Measurements from ENCODE around the gene CTSA.
"Not testable (repeated sequence)": the region's sequence is repeated elsewhere in the genome, so short reads cannot be mapped to it uniquely, and the experiment has no call there.

The CTSA gene

DNA sequence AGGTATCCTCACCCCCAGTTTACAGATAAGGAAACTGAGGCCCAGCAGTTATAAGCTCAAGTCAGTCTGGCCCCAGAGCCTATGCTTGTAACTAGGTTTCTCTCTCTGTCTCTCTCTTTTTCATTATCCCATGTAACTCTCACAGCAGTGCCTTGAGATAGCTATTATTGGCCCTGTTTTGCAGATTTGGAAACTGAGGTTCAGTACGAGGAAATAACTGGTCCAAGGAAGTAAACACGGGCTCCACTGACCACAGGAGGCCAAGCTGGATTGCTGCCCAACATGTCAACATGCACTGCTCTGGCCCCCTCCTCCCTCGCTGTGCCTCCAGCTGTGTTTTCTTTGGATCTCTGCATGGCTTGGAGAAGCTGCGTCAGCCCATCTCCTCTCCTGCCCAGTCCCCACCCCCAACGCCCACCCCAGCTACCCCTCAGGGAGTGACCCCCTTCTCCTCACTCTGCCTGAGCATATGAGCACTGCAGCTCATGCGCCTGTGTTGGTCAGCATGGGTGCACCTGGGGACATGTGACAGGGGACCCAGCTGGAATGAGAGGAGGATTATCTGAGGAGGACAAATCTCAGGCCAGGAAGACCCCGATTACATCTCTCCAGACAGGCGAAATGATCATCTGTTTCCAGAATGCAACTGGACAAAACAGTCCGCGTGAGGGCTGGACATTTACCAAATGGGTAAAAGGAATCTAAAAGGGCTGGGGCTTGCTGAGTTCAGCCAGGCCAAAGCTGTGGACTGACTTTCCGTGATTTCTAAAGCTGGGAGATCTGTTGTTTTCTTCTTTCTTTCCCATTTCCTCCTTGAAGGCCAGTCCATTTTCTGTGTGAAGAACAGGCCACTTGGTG, 28.6 kb downstream of the CTSA start:
- no peak for ATAC-seq

DNA sequence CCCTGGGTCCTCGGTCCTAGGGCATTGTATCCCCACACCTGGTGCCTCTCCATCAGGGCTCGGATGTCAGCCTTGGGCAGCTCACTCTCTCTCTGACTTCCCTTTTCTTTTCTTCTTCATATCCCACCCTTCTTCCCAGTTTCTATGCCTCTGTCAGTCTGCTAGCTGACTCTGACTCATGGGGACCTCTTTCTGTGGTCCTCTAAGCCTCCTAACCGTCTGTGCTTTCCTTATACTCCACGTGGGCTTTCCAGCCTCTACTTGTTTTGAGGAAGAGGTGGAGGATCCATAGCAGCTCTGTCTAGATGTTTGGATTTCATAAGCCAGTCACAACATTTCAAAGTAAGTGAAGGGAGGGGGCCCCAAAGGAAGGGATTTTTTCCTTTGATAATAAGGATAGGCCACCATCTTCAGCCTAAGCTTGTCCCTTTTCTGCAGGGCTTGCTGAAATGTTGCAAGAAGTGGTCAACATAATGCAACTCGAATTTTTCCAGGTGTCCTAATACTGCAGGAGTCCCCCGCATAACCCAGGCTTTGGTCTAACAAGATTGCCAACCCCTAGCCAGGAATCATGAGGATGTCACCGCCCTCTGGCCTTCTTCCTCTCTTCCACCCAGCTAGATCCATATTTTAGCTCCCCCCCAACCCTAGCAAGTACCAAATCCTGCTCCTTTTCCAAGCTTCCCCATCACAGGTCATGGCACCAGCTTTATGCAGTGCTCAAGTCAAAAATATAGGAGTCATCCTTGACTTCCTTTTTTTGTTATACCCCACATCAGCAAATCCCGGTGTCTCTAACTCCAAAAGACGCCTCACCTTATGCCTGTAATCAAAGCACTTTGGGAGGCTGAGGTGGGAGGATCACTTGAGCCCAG, 29.6 kb downstream of the CTSA start:
- no peak for ATAC-seq

DNA sequence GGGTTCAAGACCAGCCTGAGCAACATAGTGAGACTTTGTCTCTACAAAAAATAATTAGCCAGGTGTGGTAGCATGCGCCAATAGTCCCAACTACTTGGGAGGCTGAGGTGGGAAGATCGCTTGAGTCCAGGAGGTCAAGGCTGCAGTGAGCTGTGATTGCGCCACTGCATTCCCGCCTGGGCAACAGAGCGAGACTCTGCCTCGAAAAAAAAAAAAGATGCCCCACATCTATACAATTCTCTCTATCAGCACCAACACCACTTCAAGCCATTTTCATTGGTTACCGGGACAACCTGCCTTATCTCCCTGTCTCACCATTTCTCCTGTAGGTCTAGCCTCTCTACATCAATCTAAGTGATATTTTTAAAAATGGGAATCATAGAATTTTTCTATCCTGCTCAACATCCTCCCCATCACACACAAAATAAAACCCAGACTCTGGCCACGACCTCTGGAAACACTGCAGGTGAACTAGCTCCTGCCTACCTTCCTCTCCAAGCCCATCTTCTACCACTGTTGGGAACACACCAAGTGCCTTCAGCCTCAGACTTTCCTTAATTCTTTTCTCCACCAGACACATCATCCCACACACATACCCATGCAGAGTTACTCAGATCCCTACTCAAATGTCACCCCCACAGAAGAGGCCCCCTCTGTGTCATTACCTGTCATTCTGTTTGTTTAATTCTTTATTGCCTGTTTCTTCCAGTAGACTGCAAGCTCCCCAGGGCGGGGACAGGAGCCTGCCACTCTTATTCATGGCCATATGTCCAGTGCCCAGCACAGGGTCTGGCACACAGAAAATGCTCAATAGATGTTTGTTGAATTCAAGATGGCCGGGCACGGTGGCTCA, 30.4 kb downstream of the CTSA start:
- ATAC-seq = no peak

DNA sequence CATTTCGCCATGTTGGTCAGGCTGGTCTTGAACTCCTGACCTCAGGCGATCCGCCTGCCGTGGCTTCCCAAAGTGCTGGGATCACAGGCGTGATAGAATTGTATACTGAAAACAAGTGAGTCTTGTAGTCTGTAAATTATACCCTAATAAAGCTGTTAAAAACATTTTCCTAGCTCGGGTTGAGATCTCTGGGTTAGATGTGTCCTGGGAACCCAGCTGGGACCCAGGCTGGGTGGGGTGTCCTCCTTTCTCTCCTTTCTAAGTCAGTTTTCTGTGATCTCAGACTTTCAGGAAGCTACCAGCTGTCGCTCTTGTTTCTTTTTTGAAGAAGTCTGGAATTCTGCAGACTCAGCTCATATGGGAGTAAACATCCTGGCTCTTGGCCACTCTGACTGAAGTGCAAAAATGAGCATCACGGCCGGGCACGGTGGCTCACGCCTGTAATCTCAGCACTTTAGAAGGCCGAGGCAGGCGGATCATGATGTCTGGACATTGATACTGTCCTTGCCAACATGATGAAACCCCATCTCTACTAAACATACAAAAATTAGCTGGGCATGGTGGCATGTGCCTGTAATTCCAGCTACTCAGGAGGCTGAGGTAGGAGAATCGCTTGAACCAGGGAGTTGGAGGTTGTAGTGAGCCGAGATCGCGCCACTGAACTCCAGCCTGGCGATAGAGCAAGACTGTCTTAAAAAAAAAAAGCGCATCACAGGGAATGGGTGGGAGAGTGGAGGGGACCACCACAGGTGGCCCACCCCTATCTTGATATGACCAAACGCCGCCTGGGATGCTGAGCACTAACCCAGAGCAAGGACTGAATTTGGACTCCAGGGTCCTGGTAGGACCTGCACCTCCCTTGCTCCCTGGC, 33.5 kb downstream of the CTSA start:
- no peak for ATAC-seq

DNA sequence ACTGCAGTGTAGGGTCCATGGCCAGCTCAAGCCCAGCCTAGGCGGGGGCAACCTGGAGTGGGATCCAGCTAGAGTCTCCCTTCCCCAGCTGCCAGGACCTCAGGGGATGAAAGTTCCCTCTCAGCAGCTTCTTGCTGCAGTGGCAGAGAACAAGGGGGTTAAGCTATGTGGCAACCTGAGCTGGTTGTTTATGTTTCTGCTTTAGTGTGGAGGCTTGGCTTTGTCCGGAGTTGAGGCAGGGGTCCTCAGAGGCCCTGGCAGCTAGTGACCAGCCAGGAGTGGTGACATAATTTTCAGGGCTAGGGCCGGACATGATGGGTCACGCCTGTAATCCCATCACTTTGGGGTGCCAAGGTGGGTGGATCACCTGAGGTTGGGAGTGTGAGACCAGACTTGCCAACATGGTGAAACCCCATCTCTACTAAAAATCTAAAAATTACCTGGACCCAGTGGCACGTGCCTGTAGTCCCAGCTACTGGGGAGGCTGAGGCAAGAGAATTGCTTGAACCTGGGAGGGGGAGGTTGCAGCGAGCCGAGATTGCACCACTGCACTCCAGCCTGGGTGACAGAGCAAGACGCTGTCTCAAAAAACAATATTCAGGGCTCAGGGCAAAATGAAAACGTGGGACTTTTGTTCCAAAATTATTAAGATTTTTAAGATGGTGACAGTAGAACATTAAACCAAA, 34.8 kb downstream of the CTSA start:
- ATAC-seq = no peak

DNA sequence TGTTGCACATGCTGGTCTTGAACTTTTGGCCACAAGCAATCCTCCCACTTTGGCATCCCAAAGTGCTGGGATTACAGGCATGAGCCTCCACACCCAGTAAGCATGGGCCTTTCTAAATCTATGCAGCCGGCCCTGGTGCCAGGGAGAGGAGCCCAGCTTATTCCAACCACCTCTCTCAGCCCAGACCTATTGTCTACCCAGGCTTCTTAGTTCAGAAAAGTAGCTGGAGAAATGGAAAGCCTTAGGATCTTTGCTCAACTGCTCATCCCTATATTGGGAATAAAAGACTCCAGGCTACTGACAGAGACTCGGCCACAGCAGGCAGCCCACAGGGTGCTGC, 35.6 kb downstream of the CTSA start:
- ATAC-seq = no peak

DNA sequence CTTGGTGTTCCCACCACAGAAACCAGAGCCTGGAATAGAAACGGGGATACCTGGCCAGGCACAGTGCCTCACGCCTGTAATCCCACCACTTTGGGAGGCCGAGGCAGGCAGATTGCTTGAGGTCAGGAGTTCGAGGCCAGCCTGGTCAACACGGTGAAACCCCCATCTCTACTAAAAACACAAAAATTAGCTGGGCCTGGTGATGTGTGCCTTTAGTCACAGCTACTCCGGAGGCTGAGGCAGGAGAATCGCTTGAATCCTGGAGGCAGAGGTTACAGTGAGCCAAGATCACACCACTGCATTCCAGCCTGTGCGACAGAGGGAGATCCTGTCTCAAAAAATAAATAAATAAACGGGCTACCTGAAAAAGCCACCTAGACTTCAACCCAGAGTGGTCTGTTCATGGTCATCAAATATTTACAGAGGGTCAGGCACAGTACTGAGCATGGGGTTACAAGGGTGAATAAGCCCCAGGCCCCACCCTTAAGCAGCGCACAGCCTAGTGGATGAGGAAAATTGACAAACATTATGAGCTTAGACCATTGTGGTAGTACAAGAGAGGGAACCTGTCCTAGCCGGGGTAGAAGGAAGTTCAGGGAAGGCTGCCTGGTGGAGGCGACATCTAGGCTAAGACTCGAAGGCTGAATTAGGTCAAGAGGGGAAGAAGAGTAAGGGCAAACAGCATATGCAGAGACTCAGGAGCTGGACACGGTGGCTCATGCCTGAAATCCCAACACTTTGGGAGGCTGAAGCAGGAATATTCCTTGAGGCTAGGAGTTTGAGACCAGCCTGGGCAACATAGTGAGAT, 36.1 kb downstream of the CTSA start:
- no peak for ATAC-seq

DNA sequence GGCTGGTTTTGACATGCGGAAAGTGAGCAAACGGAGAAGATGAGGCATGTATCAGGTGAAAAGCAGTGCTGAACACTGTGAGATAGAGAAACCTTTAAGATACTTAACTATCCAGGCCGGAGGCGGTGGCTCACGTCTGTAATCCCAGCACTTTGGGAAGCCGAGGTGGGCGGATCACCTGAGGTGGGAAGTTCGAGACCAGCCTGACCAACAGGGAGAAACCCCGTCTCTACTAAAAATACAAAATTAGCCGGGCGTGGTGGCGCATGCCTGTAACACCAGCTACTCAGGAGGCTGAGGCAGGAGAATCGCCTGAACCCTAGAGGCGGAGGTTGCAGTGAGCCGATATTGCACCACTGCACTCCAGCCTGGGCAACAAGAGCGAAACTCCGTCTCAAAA, 40.5 kb downstream of the CTSA start:
- not testable (repeated sequence) for ATAC-seq

DNA sequence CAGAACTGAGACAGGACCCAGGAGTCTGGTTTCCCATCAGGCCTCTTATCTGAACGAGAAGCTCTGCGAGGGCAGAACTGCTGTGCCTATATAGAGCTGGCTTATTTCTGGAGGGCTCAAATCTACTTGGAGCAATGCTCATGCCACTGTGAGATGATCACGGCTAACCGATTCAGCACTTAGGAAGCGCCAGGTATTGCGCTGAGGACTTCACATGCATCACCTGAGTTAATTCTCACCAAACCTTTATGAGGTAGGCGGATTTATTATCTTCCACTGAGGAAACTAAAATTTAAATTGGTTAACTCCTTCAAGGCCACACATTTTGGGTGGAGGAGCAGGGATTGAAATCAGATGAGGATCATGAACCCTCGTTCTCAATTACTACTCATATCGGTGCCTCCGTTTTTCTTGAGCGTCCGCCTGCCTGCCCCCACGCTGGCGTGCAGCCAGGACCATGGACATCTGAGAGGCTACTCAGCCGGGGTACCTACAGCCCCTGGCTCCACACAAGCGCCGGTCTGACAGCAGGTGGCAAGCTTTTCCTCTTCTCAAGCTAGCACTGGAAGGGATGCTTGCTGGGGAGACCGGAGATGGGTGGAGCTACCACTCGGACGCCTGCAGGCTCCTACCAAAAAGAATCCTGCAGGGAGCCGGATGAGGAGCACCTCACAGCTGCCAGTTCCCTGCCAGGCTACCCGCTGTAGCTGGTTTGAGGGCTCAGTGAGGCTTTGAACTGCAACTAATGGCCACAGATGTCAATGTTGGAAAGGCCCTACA, 42.3 kb downstream of the CTSA start:
- ATAC-seq = peak in 1 of 2 donors; percentile 4

DNA sequence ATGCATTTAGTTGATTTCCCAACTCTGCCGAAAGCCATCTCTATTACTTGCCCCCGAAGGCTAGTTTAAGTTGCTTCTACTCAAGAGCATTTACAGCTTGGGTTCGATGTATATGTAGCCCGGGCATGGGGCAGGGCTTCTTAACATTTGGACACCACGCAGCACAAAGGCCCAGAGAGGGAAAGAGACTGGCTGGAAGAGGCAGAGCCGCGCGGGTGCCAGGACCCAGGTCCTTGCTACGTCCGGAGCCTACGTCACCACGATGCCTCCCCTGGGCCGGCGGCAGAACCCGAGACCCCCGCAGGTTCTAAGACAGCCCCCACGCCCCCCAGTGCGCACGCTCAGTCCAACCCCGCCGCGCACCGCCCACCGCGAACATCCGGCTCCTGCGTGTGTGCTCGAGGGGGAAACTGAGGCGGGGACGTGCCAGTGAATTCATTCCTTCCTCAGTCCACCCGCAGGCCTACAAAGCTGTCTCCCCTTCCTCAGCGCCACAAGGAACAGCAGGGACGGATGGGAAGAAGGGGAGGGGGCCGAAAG, 43.0 kb downstream of the CTSA start:
- peak; percentile 3 to 7 for ATAC-seq

DNA sequence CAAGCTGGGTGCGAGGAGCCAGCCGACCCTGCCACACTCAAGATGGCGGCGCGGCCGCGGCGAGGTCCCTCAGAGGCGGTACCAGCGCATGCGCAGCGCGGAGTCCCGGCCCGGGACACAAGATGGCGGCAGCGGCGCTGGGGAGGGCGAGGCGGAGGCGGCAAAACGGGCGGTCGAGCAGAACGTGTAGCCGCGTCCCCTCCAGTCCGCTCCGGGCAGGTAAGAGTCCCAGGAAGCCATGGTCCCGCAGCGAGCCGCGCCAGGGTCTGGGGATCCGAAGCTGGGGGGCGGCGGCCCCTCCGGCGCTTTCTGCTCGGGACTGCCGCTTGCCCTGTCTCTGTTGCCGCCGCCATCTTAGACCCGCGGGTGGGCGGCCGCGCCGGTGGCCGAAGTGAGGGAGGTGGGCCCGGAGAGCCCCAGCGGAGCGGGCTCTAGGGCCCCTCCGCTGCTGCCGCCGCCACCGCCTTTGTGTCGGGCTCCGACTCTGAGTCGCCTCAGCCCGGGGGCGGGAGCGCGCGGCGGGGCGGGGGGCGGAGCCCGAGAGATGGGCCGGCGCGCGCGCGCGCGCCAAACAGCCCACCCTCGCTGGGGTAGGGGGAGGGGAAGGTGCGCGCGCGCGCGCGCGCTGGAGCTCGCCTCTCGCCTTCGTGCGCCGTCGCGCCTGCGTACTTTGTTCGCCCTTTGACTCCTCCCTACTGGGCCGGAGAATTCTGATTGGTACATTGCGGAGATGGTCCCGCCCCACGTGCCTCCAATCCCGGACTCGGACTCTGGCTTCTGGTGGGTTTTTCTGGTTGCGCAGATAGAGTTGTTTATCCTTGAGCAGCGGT, 43.7 kb downstream of the CTSA start, which contains the start of gene PCIF1:
Gene PCIF1, plus strand, starts transcription at position 98 of the 830 bp plus-strand sequence. CDS start 4,317 bp downstream, outside the sequence.
- ATAC-seq = peak; percentile 80 to 83

DNA sequence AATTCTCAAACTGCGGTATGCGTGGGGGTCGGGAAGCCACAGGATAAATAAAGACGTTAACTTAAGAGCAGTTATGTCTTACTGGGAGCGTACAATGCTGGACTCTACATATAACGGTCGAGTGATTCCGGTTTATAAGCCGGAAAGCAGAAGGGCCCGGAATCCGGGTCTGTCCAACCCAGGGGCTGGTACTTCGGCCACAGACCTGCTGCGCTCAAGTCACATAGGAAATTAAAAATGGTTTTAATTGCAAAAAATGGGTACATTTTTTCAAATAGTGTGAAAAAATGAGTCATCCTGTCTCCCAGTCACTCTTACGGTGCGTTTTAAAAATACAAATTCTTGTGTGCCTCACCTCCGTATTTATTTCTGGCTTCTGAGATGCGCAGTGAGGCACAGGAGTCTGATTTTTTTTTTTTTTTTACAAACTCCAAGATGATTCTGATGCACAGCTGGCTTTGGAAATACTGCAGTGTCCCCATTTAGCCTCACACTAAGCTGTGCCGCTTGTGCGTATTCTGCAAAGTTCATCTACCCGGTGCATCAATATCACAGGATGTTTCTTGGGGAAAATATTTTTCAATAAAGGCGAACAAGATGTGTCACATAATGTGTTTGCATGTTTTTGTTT, 44.4 kb downstream of the CTSA start:
- peak in 1 of 2 donors; percentile 4 for ATAC-seq

DNA sequence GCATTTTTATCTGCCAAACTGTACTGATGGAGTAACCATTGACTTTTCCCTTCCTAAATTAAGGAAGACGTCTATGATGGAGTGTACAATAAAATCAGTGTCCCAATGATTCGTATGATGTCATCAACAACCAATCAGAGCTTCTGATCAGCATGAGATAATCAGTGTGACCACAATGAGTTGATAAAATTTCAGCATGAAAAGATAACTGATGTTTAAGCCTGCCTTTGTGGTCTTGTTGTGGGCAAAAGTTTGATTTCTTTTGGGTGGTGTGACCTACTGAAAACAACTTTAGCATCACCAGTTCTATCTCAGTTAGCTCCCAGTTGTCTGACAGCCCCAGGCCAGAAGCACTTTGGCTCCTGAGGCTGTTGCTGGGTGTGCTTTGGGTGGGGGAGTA, 46.6 kb downstream of the CTSA start:
- no peak for ATAC-seq

DNA sequence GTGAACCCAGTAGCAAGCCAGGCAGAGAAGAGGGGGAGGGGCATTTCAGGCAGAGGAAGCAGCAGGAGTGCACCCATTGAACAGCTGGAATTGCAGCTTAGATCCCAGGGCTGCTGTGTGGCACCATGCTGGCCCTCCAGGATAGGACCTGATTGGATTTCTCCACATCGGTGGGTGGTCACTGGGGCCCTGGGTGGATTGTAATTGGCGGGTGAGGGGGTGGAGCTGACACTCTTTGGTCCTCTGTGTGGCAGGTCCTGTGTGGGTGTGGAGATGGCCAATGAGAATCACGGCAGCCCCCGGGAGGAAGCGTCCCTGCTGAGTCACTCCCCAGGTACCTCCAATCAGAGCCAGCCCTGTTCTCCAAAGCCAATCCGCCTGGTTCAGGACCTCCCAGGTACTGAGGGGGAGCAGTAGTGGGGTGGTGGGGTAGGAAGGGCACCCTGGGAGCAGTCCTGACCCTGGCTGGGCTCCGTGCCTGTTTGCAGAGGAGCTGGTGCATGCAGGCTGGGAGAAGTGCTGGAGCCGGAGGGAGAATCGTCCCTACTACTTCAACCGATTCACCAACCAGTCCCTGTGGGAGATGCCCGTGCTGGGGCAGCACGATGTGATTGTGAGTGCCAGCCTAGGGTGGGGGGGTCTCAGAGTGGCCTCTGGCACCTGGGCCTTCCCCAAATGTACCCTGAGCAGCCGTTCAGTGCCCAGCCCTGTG, 47.7 kb downstream of the CTSA start:
- no peak for ATAC-seq

DNA sequence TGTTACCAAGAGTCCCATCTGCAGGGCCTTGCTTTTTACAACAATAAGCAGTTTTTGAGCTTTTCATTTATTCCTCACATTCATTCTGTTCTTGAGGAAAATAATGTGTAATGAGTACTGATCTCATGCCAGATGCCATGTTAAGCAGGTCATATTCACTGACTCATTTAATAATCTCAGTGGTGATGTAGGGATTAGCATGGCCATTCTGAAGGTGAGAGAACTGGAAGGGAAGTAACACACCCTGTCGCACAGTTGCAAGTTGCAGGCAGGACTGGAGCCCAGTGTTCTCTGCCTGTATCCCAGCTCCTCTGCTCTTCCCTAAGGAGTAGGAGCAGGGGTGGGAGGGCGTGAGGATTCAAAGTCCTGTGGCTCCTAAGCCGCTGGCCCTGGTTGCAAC, 48.9 kb downstream of the CTSA start:
- ATAC-seq = no peak

DNA sequence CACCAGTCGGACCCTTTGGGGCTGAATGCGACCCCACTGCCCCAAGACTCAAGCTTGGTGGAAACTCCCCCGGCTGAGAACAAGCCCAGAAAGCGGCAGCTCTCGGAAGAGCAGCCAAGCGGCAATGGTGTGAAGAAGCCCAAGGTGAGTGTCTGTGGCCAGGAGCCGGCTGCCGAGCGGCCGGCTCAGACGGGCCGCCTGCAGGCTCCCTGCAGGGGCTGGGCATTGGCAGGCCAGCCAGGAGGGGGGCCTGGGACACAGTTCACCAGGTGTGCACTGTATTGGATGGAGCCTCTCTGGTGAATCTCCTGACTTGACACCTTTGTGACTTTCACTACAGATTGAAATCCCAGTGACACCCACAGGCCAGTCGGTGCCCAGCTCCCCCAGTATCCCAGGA, 49.3 kb downstream of the CTSA start:
- no peak for ATAC-seq

DNA sequence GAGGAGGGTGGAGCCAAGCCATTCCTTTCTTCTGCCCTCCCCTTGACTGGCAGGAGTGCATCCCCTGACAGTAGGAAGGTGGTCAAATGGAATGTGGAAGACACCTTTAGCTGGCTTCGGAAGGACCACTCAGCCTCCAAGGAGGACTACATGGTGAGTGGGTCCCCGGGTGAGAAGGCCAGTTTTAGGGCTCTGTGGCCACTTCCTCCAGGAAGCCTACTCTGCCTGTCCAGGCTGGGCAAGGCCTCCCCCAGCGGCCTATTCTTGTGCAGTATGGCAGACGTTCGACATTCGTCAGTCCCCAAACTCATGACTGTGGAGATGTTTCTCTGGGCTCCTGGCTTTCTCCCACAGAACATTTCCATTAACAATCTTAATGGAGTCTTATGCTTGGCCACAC, 52.5 kb downstream of the CTSA start:
- ATAC-seq = no peak
